Measurements from ENCODE around the gene NACA2.

- TF ChIP-seq KDM1A (IDR thresholded peaks at IDR 0.05; ENCODE audit: borderline replicate concordance, low read length) (no peak), CTCF (IDR thresholded peaks at IDR 0.05; ENCODE audit: control extremely low read depth in 1 of 3, insufficient read depth in 1 of 3, low read depth in 1 of 3, low read length in 3 of 3) (no peak), POLR2A (IDR thresholded peaks at IDR 0.05; ENCODE audit: control extremely low read depth in 1 of 2, low read depth in 2 of 2, low read length in 2 of 2) (no peak), CHD1 (IDR thresholded peaks at IDR 0.05; ENCODE audit: low read depth, low read length) (no peak), MAX (IDR thresholded peaks at IDR 0.05) (no peak), RBBP5 (IDR thresholded peaks at IDR 0.05; ENCODE audit: borderline replicate concordance, low read depth, low read length) (no peak), CHD2 (IDR thresholded peaks at IDR 0.05; ENCODE audit: low read length) (no peak), HDAC2 (IDR thresholded peaks at IDR 0.05; ENCODE audit: borderline replicate concordance in 1 of 2, low read depth in 2 of 2, low read length in 2 of 2) (no peak), EZH2 (IDR thresholded peaks at IDR 0.05; ENCODE audit: low read depth, low read length, severe bottlenecking) (no peak), TAF1 (IDR thresholded peaks at IDR 0.05; ENCODE audit: low read depth, low read length) (no peak), NRF1 (IDR thresholded peaks at IDR 0.05; ENCODE audit: low read depth, low read length) (no peak), EP300 (IDR thresholded peaks at IDR 0.05; ENCODE audit: borderline replicate concordance in 1 of 2, low read depth in 2 of 2, low read length in 2 of 2) (no peak), MAFK (IDR thresholded peaks at IDR 0.05; ENCODE audit: low read depth, low read length) (no peak), POLR2AphosphoS5 (IDR thresholded peaks at IDR 0.05; ENCODE audit: low read depth, low read length) (no peak)
Observed at GRCh38 chr17:61594294-61594825, 3.3 kb upstream of the NACA2 start.
